Loucy (cell line): ENCODE measurements around the gene HSF5.

Source experiments
- EZH2phosphoT487 ChIP-seq: fragments of 200-600 bp; IDR thresholded peaks from 2 replicates; pipeline ENCODE4 v1.6.1; 2018; ENCODE audit warnings: antibody characterized with exemption, mild to moderate bottlenecking, moderate library complexity, borderline replicate concordance
- TF ChIP-seq, protein P1 (sequence below): fragments of 200-600 bp; sonication (generic); conservative IDR thresholded peaks from 2 replicates; pipeline ENCODE4 v1.5.1; 2014; ENCODE audit warnings: mild to moderate bottlenecking, antibody characterized with exemption, low read length

DNA sequence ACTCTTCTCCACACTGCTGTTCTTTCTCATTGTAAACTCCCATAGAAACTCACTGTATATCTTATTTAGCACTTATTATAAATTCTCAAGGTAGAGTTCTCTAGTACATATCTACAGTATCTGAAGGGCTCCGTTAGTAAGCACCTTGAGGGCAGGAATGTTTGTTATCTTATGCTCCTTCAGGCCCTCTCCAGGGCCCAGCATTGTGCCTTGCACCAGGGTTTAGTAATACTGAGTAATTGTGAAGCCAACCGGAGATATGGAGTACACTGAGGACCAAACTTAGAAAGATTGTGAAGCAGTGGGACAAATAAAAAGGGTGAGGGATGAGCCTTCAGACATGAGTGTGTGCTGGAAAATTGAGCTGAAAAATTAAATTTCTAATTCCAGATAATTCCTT lies 97.3 kb downstream of the HSF5 start:
- TF ChIP-seq, protein P1, sequence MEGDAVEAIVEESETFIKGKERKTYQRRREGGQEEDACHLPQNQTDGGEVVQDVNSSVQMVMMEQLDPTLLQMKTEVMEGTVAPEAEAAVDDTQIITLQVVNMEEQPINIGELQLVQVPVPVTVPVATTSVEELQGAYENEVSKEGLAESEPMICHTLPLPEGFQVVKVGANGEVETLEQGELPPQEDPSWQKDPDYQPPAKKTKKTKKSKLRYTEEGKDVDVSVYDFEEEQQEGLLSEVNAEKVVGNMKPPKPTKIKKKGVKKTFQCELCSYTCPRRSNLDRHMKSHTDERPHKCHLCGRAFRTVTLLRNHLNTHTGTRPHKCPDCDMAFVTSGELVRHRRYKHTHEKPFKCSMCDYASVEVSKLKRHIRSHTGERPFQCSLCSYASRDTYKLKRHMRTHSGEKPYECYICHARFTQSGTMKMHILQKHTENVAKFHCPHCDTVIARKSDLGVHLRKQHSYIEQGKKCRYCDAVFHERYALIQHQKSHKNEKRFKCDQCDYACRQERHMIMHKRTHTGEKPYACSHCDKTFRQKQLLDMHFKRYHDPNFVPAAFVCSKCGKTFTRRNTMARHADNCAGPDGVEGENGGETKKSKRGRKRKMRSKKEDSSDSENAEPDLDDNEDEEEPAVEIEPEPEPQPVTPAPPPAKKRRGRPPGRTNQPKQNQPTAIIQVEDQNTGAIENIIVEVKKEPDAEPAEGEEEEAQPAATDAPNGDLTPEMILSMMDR: no peak
- TF ChIP-seq EZH2phosphoT487: no peak
